GM18867 (cell line): Measurements from ENCODE around the gene NMU.
A peak's percentile ranks its signal among the peaks of the same experiment; 100 is the strongest.
"Not testable (repeated sequence)": the region's sequence is repeated elsewhere in the genome, so short reads cannot be mapped to it uniquely, and the experiment has no call there.

Source experiments
- ATAC-seq: cut with Tn5 transposase; IDR thresholded peaks from one replicate; pipeline ENCODE4 v1.9.1; 2021; ENCODE audit warnings: mild to moderate bottlenecking, moderate library complexity; ENCODE audit not compliant: unreplicated experiment

Gene NMU

GRCh38 chr4:55635741-55636655 is at the start of gene NMU:
TSS of gene NMU (minus strand) at chr4:55636298. CDS start at chr4:55636192, 106 bp downstream.
- ATAC-seq = peak; percentile 92

GRCh38 chr4:55684276-55684675 is 48.2 kb upstream of the NMU start:
- no peak for ATAC-seq

GRCh38 chr4:55682797-55683196 is 46.7 kb upstream of the NMU start:
- ATAC-seq = not testable (repeated sequence)

- ATAC-seq = no peak
Observed at GRCh38 chr4:55682295-55682694, 46.2 kb upstream of the NMU start.

- no peak for ATAC-seq
Observed at GRCh38 chr4:55681430-55681829, 45.3 kb upstream of the NMU start.

GRCh38 chr4:55675196-55675793 is 39.2 kb upstream of the NMU start:
- ATAC-seq = no peak

- no peak for ATAC-seq
Observed at GRCh38 chr4:55673424-55673823, 37.3 kb upstream of the NMU start.

- ATAC-seq = no peak
Observed at GRCh38 chr4:55671667-55672066, 35.6 kb upstream of the NMU start.

GRCh38 chr4:55670695-55671094 is 34.6 kb upstream of the NMU start:
- ATAC-seq = no peak

- no peak for ATAC-seq
Observed at GRCh38 chr4:55668449-55668848, 32.4 kb upstream of the NMU start.

GRCh38 chr4:55666535-55666934 is 30.4 kb upstream of the NMU start:
- no peak for ATAC-seq

- ATAC-seq = no peak
Observed at GRCh38 chr4:55663145-55663544, 27.0 kb upstream of the NMU start.

- ATAC-seq = no peak
Observed at GRCh38 chr4:55661398-55662056, 25.4 kb upstream of the NMU start.

GRCh38 chr4:55658657-55659056 is 22.6 kb upstream of the NMU start:
- no peak for ATAC-seq

- ATAC-seq = no peak
Observed at GRCh38 chr4:55654131-55654530, 18.0 kb upstream of the NMU start.

- no peak for ATAC-seq
Observed at GRCh38 chr4:55650483-55650882, 14.4 kb upstream of the NMU start.

- ATAC-seq = no peak
Observed at GRCh38 chr4:55637272-55637820, 1.2 kb upstream of the NMU start.

GRCh38 chr4:55636656-55636999 is 530 bp upstream of the NMU start:
- no peak for ATAC-seq

GRCh38 chr4:55635282-55635681 is 816 bp downstream of the NMU start:
- no peak for ATAC-seq

- ATAC-seq = no peak
Observed at GRCh38 chr4:55634417-55635128, 1.5 kb downstream of the NMU start.

GRCh38 chr4:55633903-55634302 is 2.2 kb downstream of the NMU start:
- ATAC-seq = no peak
